ENCODE data around the gene CADPS2.

The CADPS2 gene

GRCh38 chr7:122767339-122767738 is 118.9 kb downstream of the CADPS2 start:
- DNase-seq: no peak

GRCh38 chr7:122766593-122766992 is 119.7 kb downstream of the CADPS2 start:
- DNase-seq: no peak

GRCh38 chr7:122764902-122765301 is 121.4 kb downstream of the CADPS2 start:
- DNase-seq: no peak

GRCh38 chr7:122764020-122764419 is 122.2 kb downstream of the CADPS2 start:
- DNase-seq: no peak

- no peak for DNase-seq
Observed at GRCh38 chr7:122762071-122762470, 124.2 kb downstream of the CADPS2 start.

- DNase-seq: no peak
Observed at GRCh38 chr7:122758501-122758900, 127.8 kb downstream of the CADPS2 start.

GRCh38 chr7:122756860-122757259 is 129.4 kb downstream of the CADPS2 start:
- no peak for DNase-seq

- DNase-seq: no peak
Observed at GRCh38 chr7:122755696-122756095, 130.6 kb downstream of the CADPS2 start.

- DNase-seq: no peak
Observed at GRCh38 chr7:122752583-122752982, 133.7 kb downstream of the CADPS2 start.

GRCh38 chr7:122750389-122750788 is 135.9 kb downstream of the CADPS2 start:
- no peak for DNase-seq

GRCh38 chr7:122748195-122748594 is 138.1 kb downstream of the CADPS2 start:
- no peak for DNase-seq

- DNase-seq: no peak
Observed at GRCh38 chr7:122746948-122747347, 139.3 kb downstream of the CADPS2 start.

- no peak for DNase-seq
Observed at GRCh38 chr7:122743211-122743610, 143.0 kb downstream of the CADPS2 start.

- no peak for DNase-seq
Observed at GRCh38 chr7:122738947-122739346, 147.3 kb downstream of the CADPS2 start.

GRCh38 chr7:122736183-122736582 is 150.1 kb downstream of the CADPS2 start:
- DNase-seq: no peak

- DNase-seq: no peak
Observed at GRCh38 chr7:122727759-122728158, 158.5 kb downstream of the CADPS2 start.

GRCh38 chr7:122727354-122727753 is 158.9 kb downstream of the CADPS2 start:
- DNase-seq: no peak

GRCh38 chr7:122726881-122727280 is 159.4 kb downstream of the CADPS2 start:
- no peak for DNase-seq

GRCh38 chr7:122724366-122724765 is 161.9 kb downstream of the CADPS2 start:
- DNase-seq: no peak

- DNase-seq: no peak
Observed at GRCh38 chr7:122719010-122719578, 167.2 kb downstream of the CADPS2 start.

GRCh38 chr7:122717356-122718089 is 168.7 kb downstream of the CADPS2 start:
- DNase-seq: no peak

GRCh38 chr7:122715183-122715582 is 171.1 kb downstream of the CADPS2 start:
- no peak for DNase-seq

GRCh38 chr7:122710916-122711315 is 175.3 kb downstream of the CADPS2 start:
- no peak for DNase-seq

- DNase-seq: no peak
Observed at GRCh38 chr7:122709930-122710646, 176.2 kb downstream of the CADPS2 start.

All from T-helper 9 cell (primary cell).